Measurements from ENCODE around the gene KIF26B.

The KIF26B gene

DNA sequence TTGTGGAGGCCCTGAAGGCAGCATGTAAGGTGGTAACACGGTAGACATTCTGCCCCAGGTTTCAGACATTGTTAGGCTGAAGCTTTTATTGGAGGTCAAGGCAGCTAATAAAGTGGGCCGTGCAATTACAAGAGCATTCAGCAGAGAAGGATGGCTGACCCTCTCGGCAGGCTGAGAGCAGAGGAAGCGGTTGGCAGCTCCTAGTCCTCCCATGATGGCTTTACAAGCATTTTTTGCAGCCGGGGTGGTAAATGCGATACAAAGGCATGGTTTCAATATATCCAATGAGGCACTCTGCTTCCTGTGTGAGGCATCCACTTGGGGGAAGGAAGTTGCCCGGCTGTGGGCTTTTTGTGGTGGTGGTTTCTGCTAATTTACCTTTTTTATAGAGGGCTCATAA lies 14.6 kb downstream of the KIF26B start:
- no peak for DNase-seq (ENCODE audit: low read depth in 1 of 2, low spot score in 1 of 2)

DNA sequence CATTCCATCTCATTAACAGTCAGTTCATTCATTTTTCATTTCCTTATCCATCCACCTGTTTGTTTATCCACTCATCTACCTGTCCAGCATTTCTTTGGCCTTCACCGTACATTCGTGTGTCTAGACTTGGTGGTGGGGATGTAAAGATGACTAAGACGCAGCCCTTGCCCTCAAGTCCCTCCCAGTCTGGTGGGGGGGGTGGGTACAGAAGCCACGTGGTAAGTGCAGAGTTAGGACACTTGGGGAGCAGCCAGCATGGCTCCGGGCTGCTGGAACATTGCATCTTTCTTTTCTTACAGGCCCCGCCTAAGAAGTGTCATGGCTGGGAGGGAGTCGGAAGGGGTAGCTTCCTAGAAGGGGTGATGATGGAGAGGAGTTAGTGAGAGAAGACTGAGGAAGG lies 17.2 kb downstream of the KIF26B start:
- no peak for DNase-seq (ENCODE audit: low read depth in 1 of 2, low spot score in 1 of 2)

DNA sequence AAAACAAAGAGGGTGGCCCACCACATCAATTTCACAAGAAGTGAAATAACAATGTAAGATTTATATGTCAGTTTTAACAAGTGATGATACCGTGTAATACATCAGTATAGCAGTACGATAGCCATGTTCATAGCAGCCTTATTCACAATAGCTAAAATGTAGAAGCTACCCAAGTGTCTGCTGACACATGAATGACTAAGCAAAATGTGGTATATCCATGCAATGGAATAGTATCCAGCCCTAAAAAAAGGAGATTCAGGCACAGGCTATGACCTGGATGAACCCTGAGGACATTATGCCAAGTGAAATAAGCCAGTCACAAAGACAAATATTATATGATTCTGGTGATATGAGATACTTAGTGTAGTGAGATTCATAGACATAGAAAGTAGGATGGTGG lies 18.0 kb downstream of the KIF26B start:
- DNase-seq (ENCODE audit: low read depth in 1 of 2, low spot score in 1 of 2) = no peak

DNA sequence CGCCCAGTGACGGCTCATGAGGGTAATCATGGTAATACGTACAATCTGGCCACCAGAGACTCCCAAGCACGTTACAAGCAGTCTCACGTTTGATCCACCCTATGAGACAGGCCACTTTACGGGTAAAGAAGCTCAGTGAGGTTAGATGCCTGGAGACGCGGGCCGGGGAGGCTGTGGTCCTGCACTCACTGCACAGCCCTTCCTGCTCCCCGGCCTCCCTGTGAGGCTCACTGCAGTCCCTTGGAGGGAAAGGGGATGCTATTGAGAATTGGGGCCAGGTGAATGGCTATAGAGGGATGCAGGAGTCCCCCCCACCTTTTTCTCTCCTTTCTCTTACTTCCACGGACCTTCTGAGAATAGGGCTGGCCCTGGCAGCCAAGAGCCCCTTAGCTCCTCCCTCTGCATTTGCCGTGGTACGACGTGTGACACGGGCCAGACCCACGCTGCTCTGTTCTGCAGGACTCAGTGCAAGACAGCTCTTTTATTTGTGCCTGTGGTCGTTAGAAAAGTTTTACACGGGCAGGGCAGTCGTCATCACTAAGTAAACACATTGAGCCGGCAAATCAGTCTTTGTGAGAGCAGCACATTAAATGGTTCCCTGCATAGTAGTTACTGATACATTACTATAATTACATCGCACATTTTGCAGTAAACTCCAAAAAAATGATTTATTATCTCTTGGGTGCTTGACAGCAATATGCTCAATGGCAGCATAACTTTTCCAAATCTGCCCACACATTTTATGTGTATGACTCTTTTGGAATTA lies 18.8 kb downstream of the KIF26B start:
- no peak for DNase-seq (ENCODE audit: low read depth in 1 of 2, low spot score in 1 of 2)

- no peak for DNase-seq (ENCODE audit: low read depth in 1 of 2, low spot score in 1 of 2)
Measured at GRCh38 chr1:245177071-245177900, 22.5 kb downstream of the KIF26B start.

GRCh38 chr1:245179706-245180105 lies 24.9 kb downstream of the KIF26B start:
- no peak for DNase-seq (ENCODE audit: low read depth in 1 of 2, low spot score in 1 of 2)

GRCh38 chr1:245180496-245181157 lies 25.8 kb downstream of the KIF26B start:
- no peak for DNase-seq (ENCODE audit: low read depth in 1 of 2, low spot score in 1 of 2)

DNA sequence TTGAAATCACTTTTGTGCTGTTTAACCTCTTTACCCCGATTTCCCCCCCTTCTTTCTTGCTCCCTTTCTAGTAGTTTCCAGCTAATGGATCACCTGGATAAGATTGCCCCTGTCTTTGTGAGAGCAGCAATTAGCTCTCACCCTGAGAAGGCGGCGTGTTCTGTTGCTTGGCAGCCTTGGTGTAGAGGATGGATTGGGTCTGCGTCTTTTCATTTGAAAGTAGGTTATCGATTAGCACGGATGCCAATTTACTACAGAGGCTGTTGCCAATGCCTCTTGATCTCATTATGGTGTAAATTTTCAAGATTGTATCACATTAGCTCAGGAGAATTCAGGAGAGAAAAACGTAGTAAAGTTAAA lies 26.4 kb downstream of the KIF26B start:
- DNase-seq (ENCODE audit: low read depth in 1 of 2, low spot score in 1 of 2) = no peak

DNA sequence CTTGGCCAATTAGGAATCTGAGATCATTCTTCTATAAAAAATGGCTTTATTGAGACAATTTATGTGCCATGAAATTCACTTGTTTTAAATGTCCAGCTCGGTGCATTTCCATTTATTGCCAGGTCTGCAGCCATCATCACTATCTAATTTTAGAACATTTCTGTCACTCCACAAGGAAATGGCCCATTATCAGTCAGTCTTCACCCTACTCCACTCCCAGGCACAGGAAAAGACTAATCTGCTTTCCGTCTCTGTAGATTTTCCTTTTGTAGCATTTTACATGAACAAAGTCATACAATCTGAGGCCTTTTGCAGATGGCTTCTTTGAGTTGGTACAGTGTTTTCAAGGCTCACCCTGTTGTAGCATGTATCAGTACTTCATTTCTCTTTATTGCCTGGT lies 27.2 kb downstream of the KIF26B start:
- no peak for DNase-seq (ENCODE audit: low read depth in 1 of 2, low spot score in 1 of 2)

- no peak for DNase-seq (ENCODE audit: low read depth in 1 of 2, low spot score in 1 of 2)
Measured at GRCh38 chr1:245183429-245183828, 28.6 kb downstream of the KIF26B start.

DNA sequence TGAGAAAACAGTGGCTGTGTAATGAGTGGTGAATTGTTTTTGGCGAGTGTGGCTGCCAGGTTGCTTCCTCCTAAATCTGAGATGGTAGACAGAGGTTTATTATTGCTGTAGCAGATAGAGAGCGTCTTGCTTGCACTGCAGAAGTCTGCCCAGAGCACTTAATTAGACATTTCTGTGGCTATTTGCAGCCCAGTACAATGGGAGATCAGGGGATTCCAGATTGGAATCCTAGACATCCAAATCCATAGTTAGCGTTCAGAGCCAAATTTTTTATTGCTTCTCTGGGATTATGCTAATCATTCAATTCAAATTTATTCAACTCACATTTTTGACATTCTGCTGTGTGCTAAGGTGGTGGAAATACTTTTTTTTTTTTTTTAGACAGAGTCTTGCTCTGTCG lies 30.0 kb downstream of the KIF26B start:
- no peak for DNase-seq (ENCODE audit: low read depth in 1 of 2, low spot score in 1 of 2)

DNA sequence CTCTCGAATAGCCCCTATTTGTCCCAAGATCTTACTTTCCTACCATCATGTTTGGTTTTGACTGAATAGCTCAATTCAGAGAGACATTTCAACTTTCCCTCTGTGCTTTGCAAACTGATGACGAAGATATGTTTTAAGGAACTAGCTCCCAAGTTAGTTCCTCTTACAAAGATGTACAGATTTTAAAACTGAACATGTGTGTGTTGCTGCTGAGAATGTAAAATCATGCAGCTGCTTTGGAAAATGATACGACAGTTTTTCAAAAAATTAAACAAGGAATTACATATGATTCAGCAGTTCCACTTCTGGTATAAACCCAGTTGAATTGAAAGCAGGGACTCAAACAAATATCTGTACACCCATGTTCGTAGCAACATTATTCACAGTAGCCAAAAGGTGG lies 33.6 kb downstream of the KIF26B start:
- DNase-seq (ENCODE audit: low read depth in 1 of 2, low spot score in 1 of 2) = no peak

- DNase-seq (ENCODE audit: low read depth in 1 of 2, low spot score in 1 of 2) = no peak
Measured at GRCh38 chr1:245195398-245195797, 40.6 kb downstream of the KIF26B start.

DNA sequence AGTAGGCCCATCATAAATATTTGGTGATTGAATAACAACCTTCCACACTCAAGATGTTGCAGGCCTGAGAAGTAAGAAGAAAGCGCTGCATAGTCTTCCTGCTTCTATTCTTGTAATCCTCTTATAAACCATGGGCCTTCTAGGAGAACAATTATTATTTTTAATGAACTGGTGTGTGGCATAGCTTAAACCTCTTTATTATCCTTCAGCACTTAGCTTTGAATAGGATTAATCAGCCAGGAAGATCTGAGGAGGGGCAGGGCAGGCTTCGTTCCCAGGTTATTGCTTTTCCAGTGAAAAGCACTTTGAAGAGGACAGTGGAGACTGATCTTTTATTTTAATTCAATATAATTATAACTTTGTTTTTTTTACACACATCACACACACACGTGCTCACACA lies 42.3 kb downstream of the KIF26B start:
- no peak for DNase-seq (ENCODE audit: low read depth in 1 of 2, low spot score in 1 of 2)

GRCh38 chr1:245197911-245198379 lies 43.2 kb downstream of the KIF26B start:
- no peak for DNase-seq (ENCODE audit: low read depth in 1 of 2, low spot score in 1 of 2)

DNA sequence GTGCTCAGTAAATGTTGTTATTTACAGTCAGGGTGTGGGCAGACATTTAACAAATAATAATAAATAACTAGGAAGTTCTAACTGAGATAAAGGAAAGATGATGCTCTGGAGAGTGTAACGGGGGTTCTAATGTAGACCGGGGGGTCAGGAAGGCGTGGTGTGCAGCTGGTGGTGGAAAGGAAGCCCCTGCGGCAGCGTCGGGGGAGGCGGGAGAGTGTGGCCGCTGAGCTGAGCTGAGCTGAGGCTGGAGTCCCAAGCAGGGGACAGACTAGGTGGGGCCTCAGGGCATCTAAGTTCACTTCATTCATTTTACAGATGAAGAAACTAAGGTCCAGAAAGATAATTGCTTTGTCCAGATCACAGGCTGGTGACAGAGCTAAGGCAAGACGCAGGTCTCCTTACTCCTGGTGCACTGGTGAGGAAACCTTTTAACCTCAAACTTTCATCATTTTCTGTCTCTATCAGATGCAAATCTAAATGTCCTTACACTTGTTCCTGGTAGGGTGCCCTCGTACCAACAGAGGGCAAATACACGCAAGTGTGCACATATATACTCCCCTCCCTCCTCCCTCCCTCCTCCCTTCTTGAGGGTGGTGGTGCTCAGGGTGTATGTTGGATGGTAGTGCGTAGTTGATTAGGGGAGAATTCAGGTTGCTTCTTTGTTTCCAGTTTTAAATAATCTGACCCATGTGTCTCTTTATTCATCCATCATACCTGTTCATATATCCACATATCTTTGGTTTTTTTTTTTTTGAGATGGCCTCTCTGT lies 44.1 kb downstream of the KIF26B start:
- no peak for DNase-seq (ENCODE audit: low read depth in 1 of 2, low spot score in 1 of 2)

DNA sequence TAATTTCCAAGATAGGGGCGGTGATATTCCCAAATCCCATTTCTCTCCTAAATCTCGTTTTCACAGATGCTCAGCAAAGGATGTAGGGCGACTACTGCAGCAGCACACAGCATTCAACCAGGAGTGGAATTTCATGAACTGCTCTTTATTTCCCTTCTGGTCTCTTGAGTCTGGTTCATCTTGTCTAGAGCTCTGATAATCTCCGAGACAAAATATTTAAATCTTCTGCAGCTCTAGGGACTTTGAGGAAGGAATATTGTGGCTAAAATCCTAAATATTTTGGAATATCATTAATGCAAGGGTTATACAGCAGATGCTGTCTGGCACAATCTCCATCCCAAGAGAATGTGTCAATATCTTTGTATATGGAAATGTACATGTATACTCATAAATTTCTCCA lies 45.4 kb downstream of the KIF26B start:
- no peak for DNase-seq (ENCODE audit: low read depth in 1 of 2, low spot score in 1 of 2)

DNA sequence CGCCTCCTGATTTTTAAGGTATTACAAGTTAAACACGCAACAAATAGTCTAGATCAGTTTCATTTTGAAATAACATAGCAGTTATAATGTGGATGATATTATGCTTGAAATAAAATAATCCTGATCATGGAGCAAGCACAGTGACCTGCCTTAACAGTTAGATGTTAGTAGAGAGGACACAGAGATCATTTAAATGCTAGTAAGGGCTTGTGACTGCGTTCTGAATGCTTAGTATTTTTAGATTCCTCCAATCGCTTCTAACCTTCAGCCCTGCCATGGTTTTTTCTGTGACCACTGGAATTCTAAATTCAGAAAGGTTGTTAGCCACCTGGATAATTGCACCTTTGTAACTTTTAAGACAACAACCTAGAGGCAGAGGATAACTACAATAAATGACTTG lies 46.4 kb downstream of the KIF26B start:
- no peak for DNase-seq (ENCODE audit: low read depth in 1 of 2, low spot score in 1 of 2)

GRCh38 chr1:245201827-245202226 lies 47.0 kb downstream of the KIF26B start:
- no peak for DNase-seq (ENCODE audit: low read depth in 1 of 2, low spot score in 1 of 2)

- DNase-seq (ENCODE audit: low read depth in 1 of 2, low spot score in 1 of 2) = no peak
Measured at GRCh38 chr1:245205396-245205795, 50.6 kb downstream of the KIF26B start.

GRCh38 chr1:245205864-245206263 lies 51.1 kb downstream of the KIF26B start:
- no peak for DNase-seq (ENCODE audit: low read depth in 1 of 2, low spot score in 1 of 2)

Data from activated CD4-positive, alpha-beta T cell treated with anti-CD3 and anti-CD28 coated beads, Interleukin-2, amount 50 U/mL, for 24 hours (primary cell).